K562 (cell line): ENCODE measurements around the gene CLDN5. TPM values are rescaled to one million over a fixed set of nuclear protein-coding genes. Genes with fewer than 3 reads are reported as not detected.
A peak's percentile ranks its signal among the peaks of the same experiment; 100 is the strongest.

ENCODE experiments used
- ATAC-seq: fragments of 200-7000 bp; cut with Tn5 transposase; 3 replicates; pipeline ENCODE4 v1.9.1; 2020; ENCODE audit warnings: moderate library complexity
- BruUV-seq: library from RNA; stranded (reverse); fragments of 400-500 nt; replicated peaks from 2 replicates; lab custom pipeline; 2021; lab: Mats Ljungman, UMichigan
- CTCF ChIA-PET: fragments of 300-600 bp; formaldehyde crosslinking; extraction: SDS; loops from one replicate; lab custom pipeline; 2021; ENCODE audit warnings: low intra/inter-chr PET ratio; lab: Yijun Ruan, JAX
- POLR2A ChIA-PET: fragments of 300-600, 350-650 bp; sonication (Branson Sonifier 250); formaldehyde crosslinking; extraction: SDS; loops from one replicate; lab custom pipeline; 2021; ENCODE audit warnings: antibody characterized with exemption, inconsistent platforms; lab: Yijun Ruan, JAX
- DNase-seq, 4 experiments: peaks; one replicate each; pipeline versions ENCODE4 v3.0.0 to v3.0.0-alpha.2; 2011 to 2018; ENCODE audit warnings: low spot score in 3 of 4, mixed read lengths in 3 of 4; ENCODE audit errors: extremely low read depth in 1 of 4
- FAIRE-seq: peaks from 2 replicates; lab custom pipeline; 2011; peaks lifted over from hg19 to GRCh38; lab: Jason Lieb, UNC
- H2AFZ ChIP-seq: 2 replicates; pipeline ENCODE4 v1.6.0; 2011; ENCODE audit warnings: low read depth, low read length, control low read depth, inconsistent platforms
- H3K27ac ChIP-seq: fragments of 200-600 bp; 3 replicates; pipeline ENCODE4 v1.8.0; 2011; ENCODE audit warnings: low read depth, mild to moderate bottlenecking, control low read depth, inconsistent platforms, low read length, moderate library complexity, mixed read lengths; ENCODE audit errors: extremely low read depth
- H3K27me3 ChIP-seq, 2 experiments: fragments of 300-600 bp in 1 of 2; 2 replicates in 1 of 2; 3 replicates in 1 of 2; pipeline versions ENCODE4 v1.6.0 to v1.8.0; 2011; ENCODE audit warnings: inconsistent platforms in 2 of 2, low read length in 2 of 2, mild to moderate bottlenecking in 1 of 2, mixed read lengths in 1 of 2, moderate library complexity in 1 of 2; ENCODE audit not compliant: control insufficient read depth in 2 of 2, insufficient read depth in 2 of 2
- H3K36me3 ChIP-seq: fragments of 300-600 bp; 3 replicates; pipeline ENCODE4 v1.8.0; 2011; ENCODE audit warnings: mild to moderate bottlenecking, low read length, inconsistent platforms; ENCODE audit not compliant: control insufficient read depth, insufficient read depth
- H3K4me1 ChIP-seq, 2 experiments: fragments of 200-600 bp in 1 of 2; replicated peaks in 1 of 2; 2 replicates in 1 of 2; 3 replicates in 1 of 2; pipeline versions ENCODE4 v1.5.1 to v1.8.0; 2011; ENCODE audit warnings: inconsistent platforms in 2 of 2, low read length in 2 of 2, mild to moderate bottlenecking in 1 of 2, mixed read lengths in 1 of 2, moderate library complexity in 1 of 2; ENCODE audit not compliant: control insufficient read depth in 2 of 2, insufficient read depth in 2 of 2
- H3K4me2 ChIP-seq: 2 replicates; pipeline ENCODE4 v1.6.1; 2011; ENCODE audit warnings: low read length, control low read depth, inconsistent platforms, mixed read lengths; ENCODE audit not compliant: insufficient read depth
- H3K4me3 ChIP-seq: fragments of 200-600 bp; sonication (generic), shearing (Covaris generic); 2 replicates; pipeline ENCODE4 v1.5.1; 2016; ENCODE audit warnings: control low read depth, inconsistent platforms
- H3K79me2 ChIP-seq: fragments of 200-600 bp; 3 replicates; pipeline ENCODE4 v1.8.0; 2011; ENCODE audit warnings: low read length, inconsistent platforms; ENCODE audit not compliant: control insufficient read depth, insufficient read depth
- H3K9ac ChIP-seq, 2 experiments: 2 replicates each; pipeline versions ENCODE4 v1.6.0 to v1.6.1; 2011; ENCODE audit warnings: low read depth in 2 of 2, low read length in 2 of 2, control low read depth in 1 of 2, inconsistent platforms in 1 of 2, mild to moderate bottlenecking in 1 of 2, mixed read lengths in 1 of 2; ENCODE audit not compliant: insufficient read depth in 1 of 2
- H3K9me1 ChIP-seq: one replicate; pipeline ENCODE4 v1.6.0; 2011; ENCODE audit warnings: inconsistent platforms, mild to moderate bottlenecking, low read length, moderate library complexity; ENCODE audit not compliant: control insufficient read depth, insufficient read depth
- H3K9me3 ChIP-seq: replicated peaks from 2 replicates; pipeline ENCODE4 v1.5.1; 2011; ENCODE audit warnings: low read depth, low read length, inconsistent platforms; ENCODE audit not compliant: control insufficient read depth, insufficient read depth
- H4K20me1 ChIP-seq: replicated peaks from 2 replicates; pipeline ENCODE4 v1.6.1; 2011; ENCODE audit warnings: low read length, inconsistent platforms, mixed read lengths; ENCODE audit not compliant: control insufficient read depth, insufficient read depth
- AFF4 ChIP-seq: sonication (generic); formaldehyde crosslinking; IDR thresholded peaks from 2 replicates; pipeline ENCODE4 v1.8.0; 2023; ENCODE audit warnings: mild to moderate bottlenecking, missing genetic modification reagents
- CEBPZ ChIP-seq: fragments of 150-350 bp; IDR thresholded peaks from 2 replicates; pipeline ENCODE4 v1.6.1; 2014; ENCODE audit warnings: low read depth, mild to moderate bottlenecking, low read length, borderline replicate concordance
- CHD1 ChIP-seq: fragments of 200-600 bp; sonication (generic); IDR thresholded peaks from one replicate; pipeline ENCODE4 v1.6.1; 2012; ENCODE audit warnings: mild to moderate bottlenecking, moderate library complexity, low read length, inconsistent platforms
- GABPB1 ChIP-seq: sonication (generic); formaldehyde crosslinking; IDR thresholded peaks from 2 replicates; pipeline ENCODE4 v1.8.0; 2022; ENCODE audit warnings: mild to moderate bottlenecking, missing genetic modification reagents
- KDM4B ChIP-seq, 2 experiments: fragments of 450-650 bp in 1 of 2; sonication (generic) in 1 of 2; IDR thresholded peaks; 2 replicates each; pipeline ENCODE4 v1.6.1; 2016 to 2017; ENCODE audit warnings: borderline replicate concordance in 2 of 2, antibody characterized with exemption in 1 of 2, low read depth in 1 of 2, mild to moderate bottlenecking in 1 of 2
- MAZ ChIP-seq, 2 experiments: fragments of 450-650 bp in 1 of 2; sonication (generic) in 1 of 2; formaldehyde crosslinking; IDR thresholded peaks in 1 of 2; conservative IDR thresholded peaks in 1 of 2; 2 replicates each; pipeline versions ENCODE4 v1.4.0 to v1.5.0; 2020; ENCODE audit warnings: mild to moderate bottlenecking in 1 of 2, missing genetic modification reagents in 1 of 2
- MCM3 ChIP-seq: fragments of 450-650 bp; IDR thresholded peaks from 2 replicates; pipeline ENCODE4 v1.6.1; 2016
- NR2C2 ChIP-seq, 2 experiments: fragments of 200-800 bp in 1 of 2; sonication (Bioruptor generic) in 1 of 2; sonication (generic) in 1 of 2; formaldehyde crosslinking in 1 of 2; IDR thresholded peaks; 2 replicates each; pipeline versions ENCODE4 v1.6.1 to v1.8.0; 2016 to 2022; ENCODE audit warnings: mild to moderate bottlenecking in 1 of 2, missing compliant biosample characterization in 1 of 2, missing genetic modification characterization in 1 of 2, missing genetic modification reagents in 1 of 2
- PYGO2 ChIP-seq: fragments of 450-650 bp; IDR thresholded peaks from 2 replicates; pipeline ENCODE4 v1.6.1; 2016; ENCODE audit warnings: mild to moderate bottlenecking, missing genetic modification characterization, moderate library complexity, missing compliant biosample characterization
- WHSC1 ChIP-seq: IDR thresholded peaks from one replicate; pipeline ENCODE4 v1.6.1; 2012; ENCODE audit warnings: low read length, control low read depth, inconsistent platforms
- ZNF444 ChIP-seq: fragments of 250-450 bp; sonication (Bioruptor Pico); IDR thresholded peaks from 2 replicates; pipeline ENCODE4 v1.4.0; 2020; ENCODE audit warnings: mild to moderate bottlenecking, moderate library complexity
- ZNF561 ChIP-seq: fragments of 450-650 bp; formaldehyde crosslinking; conservative IDR thresholded peaks from 2 replicates; pipeline ENCODE4 v1.4.0; 2020; ENCODE audit warnings: mild to moderate bottlenecking, moderate library complexity
- WGBS: fragments of 100-300 bp; shearing (Covaris generic); methylation state at CpG from one replicate; pipeline ENCODE4 v1.1.6; 2016; ENCODE audit warnings: low coverage, mixed read lengths; ENCODE audit not compliant: insufficient coverage; ENCODE audit errors: missing lambda C conversion rate; 5-methylcytosine and 5-hydroxymethylcytosine counted together
- in situ Hi-C: fragments of 300-500 bp; cut with MboI; formaldehyde crosslinking; loops from 4 replicates; pipeline ENCODE4 v1.15.0; 2018; ENCODE audit warnings: inconsistent platforms, mixed read lengths
- intact Hi-C: fragments of 100-400 bp; cut with micrococcal nuclease; formaldehyde crosslinking; loops from 2 replicates; pipeline ENCODE4 v1.14.2; 2022
- polyA plus RNA-seq, 8 experiments: library from polyadenylated mRNA; depleted of rRNA in 4 of 8; stranded (reverse) in 5 of 8; unstranded in 3 of 8; fragments of >200 nt; fragmentation: Nextera tagmentation in 2 of 8; fragmentation: Illumina TruSeq in 1 of 8; extraction: Ambion mirVana in 2 of 8; extraction: Trizol in 1 of 8; gene quantifications; 2 replicates each; pipeline versions ENCODE4 v1.2.1 to v1.2.3, GENCODE V29; 2011 to 2014; ENCODE audit warnings: inconsistent platforms in 1 of 8, missing spikeins in 1 of 8
- total RNA-seq, 7 experiments: library from RNA; depleted of rRNA in 6 of 7; stranded (reverse); fragments of >200 nt in 6 of 7; fragmentation: Illumina TruSeq in 2 of 7; extraction: Trizol in 2 of 7; gene quantifications; 2 replicates each; pipeline versions ENCODE4 v1.2.1 to v1.2.3, GENCODE V29; 2011 to 2021; ENCODE audit warnings: low replicate concordance in 1 of 7

CLDN5 gene
- total and polyA plus RNA-seq, 9 of the 15 experiments (the other 6 are each of a cell fraction or from before 2014, with no cell fraction given): 0.20 TPM; not detected in 8

GRCh38 chr22:19517919-19518611 is 6.1 kb downstream of the CLDN5 start:
- Histone ChIP-seq H3K9me1 (peaks cover 3% of the 10 kb centered on the region), H3K27me3 (no peaks in the 10 kb centered on the region), H3K4me1 (peaks cover 0 to 20% of the 10 kb centered on the region in 2 experiments; a peak in 2 of 5 replicates), H4K20me1 (peaks cover 12% of the 10 kb centered on the region), H3K9ac (peak overlapping the region in 1 of 2 experiments; percentile 2; a peak in 1 of 4 replicates), H3K79me2 (no peaks in the 10 kb centered on the region), H3K27ac (no peak overlapping the region), H3K4me2 (no peak overlapping the region), H3K4me3 (no peak overlapping the region), H2AFZ (no peak overlapping the region), H3K36me3 (peaks cover 97% of the 10 kb centered on the region), H3K9me3 (no peaks in the 10 kb centered on the region)
- no TSS peak for BruUV-seq
- FAIRE-seq (no peak), ATAC-seq (no peak; the same call in 2 of the 3 replicates), DNase-seq (no peak)
- 89% methylated on average over 12 of the region's 12 CpGs for WGBS
- intact Hi-C loops (no loop called here), in situ Hi-C loops (no loop called here)
- ChIA-PET CTCF (no interaction called here), POLR2A (interaction anchor here (0.6 to 3.4 kb wide), 8 partner anchors 8 to 38 kb away, joined by 3 to 27 read pairs (median 8); partner anchors contain the start of gene CDC45)
- no peak for TF ChIP-seq MAZ (CRISPR knock-in tag; conservative IDR thresholded peaks at IDR 0.05 in 1 of 2, IDR thresholded peaks at IDR 0.05 in 1 of 2)
- no peak for TF ChIP-seq PYGO2 (tag)
- no peak for TF ChIP-seq GABPB1 (CRISPR knock-in tag)
- TF ChIP-seq ZNF444 (CRISPR knock-in tag): no peak
- no peak for TF ChIP-seq KDM4B (IDR thresholded peaks at IDR 0.05; ENCODE audit: borderline replicate concordance in 2 of 2, low read depth in 1 of 2)
- TF ChIP-seq CEBPZ: no peak
- no peak for TF ChIP-seq MCM3
- TF ChIP-seq CHD1: peak; percentile 26
- TF ChIP-seq WHSC1: no peak
- no peak for TF ChIP-seq NR2C2 (CRISPR knock-in tag; IDR thresholded peaks at IDR 0.05)
- no peak for TF ChIP-seq NR2C2 (tag; IDR thresholded peaks at IDR 0.05)
- no peak for TF ChIP-seq AFF4 (CRISPR knock-in tag)
- no peak for TF ChIP-seq ZNF561 (CRISPR knock-in tag)
